HG03039 (cell line): ENCODE data around the gene NUF2.
"Not testable (repeated sequence)": the region's sequence is repeated elsewhere in the genome, so short reads cannot be mapped to it uniquely, and the experiment has no call there.

Experiments used
- ATAC-seq: cut with Tn5 transposase; IDR thresholded peaks from one replicate; pipeline ENCODE4 v1.9.1; 2021; ENCODE audit warnings: mild to moderate bottlenecking, moderate library complexity; ENCODE audit not compliant: unreplicated experiment

NUF2 gene

DNA sequence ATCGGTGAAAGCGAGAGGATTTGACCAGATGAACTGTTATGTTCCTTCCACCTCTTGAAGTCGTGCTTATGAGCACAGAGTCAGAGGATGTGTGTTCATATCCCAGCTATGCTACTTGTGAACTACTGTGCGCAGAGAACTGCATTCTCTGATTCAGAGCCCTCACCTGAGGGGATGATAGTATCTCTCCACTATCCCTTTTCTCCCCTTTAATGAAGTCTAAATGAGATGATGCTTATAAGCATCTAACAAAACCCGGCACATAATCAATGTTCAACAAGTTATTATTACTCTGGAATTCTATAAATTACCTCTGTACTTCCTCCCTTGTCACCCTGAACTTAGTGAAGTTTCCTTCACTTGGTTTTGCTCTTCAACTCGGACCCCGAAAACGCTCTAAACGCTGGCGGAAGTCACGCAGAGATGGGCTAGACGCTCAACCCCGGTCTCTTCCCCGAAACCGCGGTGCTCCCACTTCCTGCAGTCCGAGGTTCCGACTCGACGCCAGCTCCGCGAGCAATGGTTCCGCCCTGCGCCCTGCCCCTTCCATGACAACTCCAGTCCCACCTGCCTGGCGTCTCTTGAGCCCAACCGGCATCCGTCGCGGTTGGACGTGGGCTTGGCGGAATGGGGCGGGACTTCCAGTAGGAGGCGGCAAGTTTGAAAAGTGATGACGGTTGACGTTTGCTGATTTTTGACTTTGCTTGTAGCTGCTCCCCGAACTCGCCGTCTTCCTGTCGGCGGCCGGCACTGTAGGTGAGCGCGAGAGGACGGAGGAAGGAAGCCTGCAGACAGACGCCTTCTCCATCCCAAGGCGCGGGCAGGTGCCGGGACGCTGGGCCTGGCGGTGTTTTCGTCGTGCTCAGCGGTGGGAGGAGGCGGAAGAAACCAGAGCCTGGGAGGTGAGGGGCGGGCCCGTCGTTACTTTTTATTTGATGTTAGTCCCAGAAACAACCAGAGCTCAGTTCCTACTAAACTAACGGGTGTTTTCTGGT, at the start of gene NUF2:
TSS of gene NUF2 (plus strand) at position 644 of the 995 bp plus-strand sequence. CDS start 4,098 bp downstream, outside the sequence.
- ATAC-seq: peak; percentile 94

DNA sequence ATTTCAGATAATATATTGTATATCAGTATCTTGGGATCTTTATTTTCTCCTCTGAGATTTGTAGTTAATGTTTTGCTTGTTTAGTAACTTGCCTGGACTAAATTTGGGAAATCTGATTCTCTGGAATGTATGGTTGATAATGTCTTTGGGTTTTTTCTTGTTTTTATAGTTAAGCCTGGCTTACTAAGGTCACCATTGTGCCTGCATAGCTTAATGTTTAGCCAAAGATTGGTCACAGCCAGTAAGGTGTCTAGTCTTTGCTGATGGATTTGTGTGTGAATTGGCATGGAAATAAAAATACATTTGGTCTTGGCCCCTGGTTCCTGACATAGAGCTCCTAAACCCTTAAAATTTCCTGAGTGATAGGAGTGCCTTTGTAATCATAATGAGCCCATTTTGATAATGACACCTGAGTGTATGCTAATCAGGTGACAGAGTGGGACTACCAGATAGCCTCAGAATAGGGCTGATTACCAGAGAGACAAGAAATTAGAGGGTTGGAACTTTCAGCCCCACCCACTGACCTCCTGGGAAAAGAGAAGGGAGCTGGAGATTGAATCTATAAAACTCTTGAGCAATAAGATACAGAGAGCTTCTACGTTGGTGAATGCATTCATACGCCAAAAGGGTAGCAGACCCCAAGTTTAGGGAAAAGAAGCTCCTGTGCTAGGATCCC, 47.9 kb upstream of the NUF2 start:
- no peak for ATAC-seq

DNA sequence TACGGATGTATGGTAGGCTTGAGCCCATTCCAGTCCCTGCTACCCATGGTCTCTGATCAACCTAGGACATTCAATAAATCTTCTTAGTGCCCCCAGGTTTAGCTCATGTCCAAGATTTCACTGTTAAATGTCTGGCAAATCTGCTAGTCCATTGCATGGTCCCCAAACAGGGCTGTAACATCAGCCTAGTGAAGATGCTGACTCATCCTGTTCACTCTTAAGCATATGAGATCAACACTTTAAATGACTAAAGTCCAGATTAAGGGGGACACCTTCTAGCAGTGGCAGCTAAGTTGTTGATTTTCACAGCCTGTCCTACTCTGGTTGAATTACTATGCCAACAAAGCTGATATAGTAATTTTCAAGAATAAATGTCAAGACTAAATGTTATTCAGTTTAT, 46.5 kb upstream of the NUF2 start:
- no peak for ATAC-seq

DNA sequence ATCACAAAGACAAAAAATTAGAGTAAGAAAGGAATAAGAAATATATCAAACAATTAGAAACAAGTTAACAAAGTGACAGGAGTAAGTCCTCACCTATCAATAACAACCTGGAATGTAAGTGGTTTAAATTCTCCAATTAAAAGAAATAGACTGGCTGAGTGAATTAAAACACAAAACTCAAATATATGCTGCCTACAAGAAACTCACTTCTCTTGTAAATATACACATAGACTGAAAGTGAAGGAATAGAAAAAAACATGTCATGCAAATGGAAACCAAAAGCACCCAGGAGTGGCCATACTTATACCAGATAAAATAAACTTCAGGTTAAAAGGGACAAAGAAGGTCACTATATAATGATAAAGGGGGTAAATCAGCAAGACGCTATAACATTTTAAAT, 43.2 kb upstream of the NUF2 start:
- no peak for ATAC-seq

DNA sequence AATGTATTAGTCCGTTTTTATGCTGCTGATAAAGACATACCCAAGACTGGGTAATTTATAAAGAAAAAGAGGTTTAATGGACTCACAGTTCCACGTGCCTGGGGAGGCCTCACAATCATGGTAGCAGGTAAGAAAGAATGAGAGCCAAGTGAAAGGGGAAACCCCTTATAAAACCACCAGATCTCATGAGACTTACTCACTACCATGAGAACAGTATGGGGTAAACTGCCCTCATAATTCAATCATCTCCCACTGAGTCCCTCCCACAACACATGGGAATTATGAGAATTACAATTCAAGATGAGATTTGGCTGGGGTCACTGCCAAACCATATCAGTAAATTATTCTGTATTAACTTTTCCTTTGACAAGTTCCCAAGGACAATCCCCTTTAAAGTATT, 36.9 kb upstream of the NUF2 start:
- not testable (repeated sequence) for ATAC-seq

DNA sequence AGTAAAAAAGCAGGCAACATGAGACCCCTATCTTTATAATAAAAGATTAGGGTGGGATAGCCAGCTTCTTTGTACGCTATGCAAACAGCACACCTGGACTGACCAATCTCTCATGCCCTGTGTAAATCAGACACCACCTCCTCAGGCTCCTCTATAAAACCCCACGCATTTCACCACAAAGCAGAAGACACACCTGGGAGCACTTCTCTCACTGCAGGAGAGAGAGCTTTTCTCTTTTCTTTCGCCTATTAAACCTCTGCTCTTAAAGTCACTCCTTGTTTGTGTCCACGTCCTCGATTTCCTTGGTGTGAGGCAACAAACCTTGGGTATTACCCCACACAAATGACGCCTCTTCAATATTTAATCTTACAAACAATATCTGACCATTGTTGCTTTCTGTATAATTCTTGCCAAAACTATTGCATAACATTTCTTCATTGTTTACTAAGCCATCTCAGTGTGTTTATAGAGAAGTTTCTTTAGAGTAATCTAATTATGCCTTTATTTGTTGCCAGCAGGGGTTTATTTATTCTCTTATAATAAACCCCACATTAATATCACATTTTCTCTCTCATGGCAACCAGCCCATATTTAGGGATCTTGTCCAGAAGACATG, 31.6 kb upstream of the NUF2 start:
- no peak for ATAC-seq

DNA sequence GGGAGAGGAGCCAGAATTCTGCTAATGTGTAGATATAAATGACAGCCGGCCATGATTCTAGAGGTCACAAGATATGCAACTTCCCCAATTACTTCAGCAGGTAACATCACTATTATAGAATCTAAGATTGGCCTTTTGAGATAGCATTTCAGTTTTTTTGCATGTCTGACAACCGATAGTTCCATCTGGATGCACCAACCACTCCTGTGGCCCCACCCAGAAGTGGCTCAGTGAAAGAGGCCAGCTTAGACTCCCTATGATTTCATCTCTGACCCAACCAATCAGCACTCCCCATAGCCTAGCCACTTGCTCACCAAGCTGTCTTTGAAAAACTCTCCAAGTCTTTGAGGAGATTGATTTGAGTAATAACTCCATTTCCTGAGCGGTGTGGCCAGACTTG, 30.3 kb upstream of the NUF2 start:
- ATAC-seq: no peak

DNA sequence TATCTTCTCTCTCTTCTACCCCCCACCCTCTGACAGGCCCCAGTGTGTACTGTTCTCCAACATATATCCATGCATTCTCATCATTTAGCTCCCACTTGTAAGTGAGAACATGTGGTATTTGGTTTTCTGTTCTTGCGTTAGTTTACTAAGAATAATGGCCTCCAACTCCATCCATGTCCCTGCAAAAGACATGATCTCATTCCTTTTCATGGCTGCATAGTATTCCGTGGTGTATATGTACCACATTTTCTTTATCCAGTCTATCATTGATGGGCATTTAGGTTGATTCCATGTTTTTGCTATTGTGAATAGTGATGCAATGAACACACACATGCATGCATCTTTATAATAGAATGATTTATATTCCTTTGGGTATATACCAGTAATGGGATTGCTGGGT, 29.6 kb upstream of the NUF2 start:
- ATAC-seq: not testable (repeated sequence)

DNA sequence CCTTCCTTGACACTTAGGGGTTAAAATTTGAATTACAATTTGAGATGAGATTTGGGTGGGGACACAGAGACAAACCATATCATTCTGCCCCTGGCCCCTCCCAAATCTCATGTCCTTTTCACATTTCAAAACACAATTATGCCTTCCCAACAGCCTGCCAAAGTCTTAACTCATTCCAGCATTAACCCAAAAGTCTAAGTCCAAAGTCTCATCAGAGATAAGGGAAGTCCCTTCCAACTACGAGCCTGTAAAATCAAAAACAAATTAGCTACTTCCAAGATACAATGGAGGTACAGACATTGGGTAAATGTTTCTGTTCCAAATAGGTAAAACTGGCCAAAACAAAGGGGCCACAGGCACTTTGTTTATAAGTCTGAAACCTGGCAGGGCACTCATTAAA, 28.3 kb upstream of the NUF2 start:
- not testable (repeated sequence) for ATAC-seq

DNA sequence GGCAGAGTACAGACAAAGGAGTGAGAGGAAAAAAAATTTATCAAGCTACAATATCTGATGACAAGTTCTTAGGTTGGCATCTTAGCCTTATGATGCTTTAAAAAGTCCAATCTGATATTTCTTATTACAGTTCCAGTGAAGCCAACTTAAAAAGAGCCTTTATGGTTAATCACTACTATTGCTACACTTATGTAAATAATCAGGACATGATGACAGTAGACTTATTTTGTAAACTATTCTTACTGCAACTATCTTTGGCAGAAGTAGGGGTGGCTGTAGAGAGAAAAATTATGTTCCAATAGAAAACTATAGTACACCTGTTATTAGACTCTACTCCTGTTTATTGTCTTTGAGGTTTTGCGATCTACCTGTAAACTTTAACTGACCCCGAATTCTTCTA, 25.8 kb upstream of the NUF2 start:
- no peak for ATAC-seq

DNA sequence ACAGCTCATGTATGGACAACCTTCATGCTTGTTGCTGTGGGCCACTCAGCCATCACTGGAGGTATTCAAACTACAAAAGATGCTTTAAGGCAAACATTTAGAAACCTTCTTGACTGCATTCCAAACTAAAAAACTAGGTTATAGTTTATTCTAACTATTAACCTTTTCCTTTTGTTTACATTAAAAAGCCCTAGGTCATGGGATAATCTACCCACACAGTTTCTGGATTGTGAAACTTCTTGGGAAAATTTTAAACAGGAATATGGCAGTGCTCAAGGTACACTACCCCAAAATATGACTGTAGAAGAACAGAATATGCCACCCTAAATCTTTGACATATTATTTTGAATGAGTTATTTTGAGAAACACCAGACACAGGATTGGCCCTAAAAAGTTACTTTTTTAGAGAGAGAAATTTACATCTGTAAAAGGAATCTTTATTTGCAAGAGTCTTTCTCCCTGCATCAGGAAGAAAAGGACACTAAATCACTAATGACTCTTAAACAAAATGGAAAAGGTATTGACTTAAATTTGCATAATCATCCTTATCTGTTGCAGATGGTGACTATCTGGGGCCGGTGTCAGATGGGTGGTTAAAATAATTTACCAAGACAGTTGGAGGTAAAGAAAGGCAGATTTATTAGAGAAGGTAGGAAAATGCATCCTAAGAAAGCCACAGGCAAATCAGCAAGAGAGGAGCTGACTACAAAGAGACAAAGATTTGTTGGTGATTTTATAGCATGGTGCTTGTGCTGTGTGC, 25.1 kb upstream of the NUF2 start:
- ATAC-seq: no peak

DNA sequence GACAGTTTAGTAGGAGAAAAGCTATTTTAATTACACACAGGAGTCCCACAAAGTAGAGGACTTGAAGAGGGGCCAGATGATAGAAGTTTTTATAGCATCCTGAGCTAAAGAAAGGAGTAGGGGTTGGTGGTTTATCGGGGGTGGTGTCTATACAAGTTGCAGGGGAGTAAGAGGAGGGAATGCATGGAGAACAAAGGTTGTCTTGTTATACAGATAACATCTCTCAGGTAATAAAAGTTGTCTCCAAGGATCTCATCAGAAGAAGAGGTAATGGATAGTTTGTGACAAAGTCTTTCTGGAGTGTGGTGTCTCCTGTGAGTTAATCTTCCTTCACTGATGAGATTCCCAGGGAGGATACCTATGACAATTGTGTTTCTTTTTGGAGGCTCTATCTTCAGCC, 23.4 kb upstream of the NUF2 start:
- no peak for ATAC-seq

DNA sequence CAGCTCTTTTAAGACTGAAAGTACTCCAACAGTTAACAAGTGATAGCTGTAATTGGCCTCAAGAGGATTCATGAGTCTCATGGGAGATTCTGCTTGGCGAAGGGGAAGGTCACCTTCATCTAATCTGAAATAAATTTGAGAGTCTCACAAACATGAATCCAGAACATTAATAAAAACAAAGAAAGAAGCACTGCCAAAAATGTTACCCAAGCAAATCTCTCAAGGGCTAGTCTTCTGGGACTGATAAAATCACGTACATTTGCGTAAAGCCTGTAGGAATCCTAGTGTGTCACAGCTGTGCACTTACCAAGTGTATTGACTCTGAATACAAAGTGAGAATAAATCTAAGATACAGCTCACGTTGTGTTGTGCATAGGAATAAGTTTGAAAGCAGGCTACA, 21.2 kb upstream of the NUF2 start:
- no peak for ATAC-seq

DNA sequence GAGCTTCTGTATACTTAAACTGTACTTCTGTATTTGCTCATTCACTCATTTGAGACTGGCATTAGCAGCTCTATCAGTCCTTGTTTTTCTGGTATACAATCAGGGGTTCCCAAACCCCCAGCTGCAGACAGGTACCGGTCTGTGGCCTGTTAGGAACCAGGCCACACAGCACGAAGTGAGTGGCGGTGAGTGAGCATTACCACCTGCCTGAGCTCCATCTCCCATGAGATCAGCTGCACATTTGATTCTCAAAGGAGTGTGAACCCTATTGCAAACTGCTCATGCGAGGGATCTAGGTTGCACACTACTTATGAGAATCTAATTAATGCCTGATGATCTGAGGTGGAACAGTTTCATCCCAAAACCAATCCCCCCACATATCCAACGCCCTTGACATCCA, 18.2 kb upstream of the NUF2 start:
- ATAC-seq: no peak

DNA sequence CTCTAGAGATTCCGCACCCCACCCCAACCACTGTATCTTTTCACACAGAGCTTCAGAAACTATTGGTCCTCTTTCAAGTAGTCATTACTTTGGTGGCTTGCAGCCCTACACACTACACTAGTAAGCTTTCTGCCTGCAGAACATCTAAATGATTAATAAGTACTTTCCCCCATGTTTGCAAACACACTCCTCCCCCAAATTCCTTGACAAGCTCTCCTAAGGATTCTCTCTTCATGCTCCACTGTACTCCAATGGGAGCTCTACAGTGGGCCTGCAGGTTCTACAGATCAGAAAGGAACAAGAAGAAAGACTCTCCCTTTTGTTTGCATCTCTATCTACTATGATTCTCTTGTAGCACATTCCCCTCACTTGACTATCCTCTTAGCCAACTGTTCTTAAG, 16.3 kb upstream of the NUF2 start:
- no peak for ATAC-seq

DNA sequence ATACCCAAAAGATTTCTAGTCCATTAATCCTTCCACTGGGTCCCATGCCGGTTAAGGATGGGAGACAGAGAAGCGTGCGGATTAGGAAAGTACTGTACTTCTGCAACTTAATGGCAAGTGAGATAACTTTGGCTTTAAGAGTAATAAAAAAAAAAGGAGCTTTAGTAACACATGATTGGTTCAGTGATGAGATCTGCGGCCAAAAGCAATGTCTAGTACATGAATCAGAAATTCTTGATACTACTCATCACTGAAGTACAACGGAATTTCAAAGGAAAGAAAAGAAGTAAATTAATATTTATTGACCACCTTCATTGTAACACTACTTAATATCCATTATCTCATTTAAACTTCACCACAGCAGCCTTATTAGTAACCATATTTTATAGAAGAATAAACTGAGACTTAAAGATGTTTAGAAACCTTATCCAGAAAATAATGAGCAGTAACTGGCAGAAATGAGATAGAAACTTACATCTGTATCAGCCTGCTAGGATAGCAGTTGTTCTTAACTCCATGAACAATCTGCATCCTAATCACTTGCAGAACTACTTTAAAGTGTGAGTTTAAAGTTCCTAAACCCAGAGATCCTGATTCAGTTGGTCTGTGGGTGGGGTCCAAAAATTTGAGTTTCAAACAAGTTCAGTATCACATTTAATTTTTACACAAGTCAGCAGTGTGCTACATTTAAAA, 14.1 kb upstream of the NUF2 start:
- no peak for ATAC-seq

DNA sequence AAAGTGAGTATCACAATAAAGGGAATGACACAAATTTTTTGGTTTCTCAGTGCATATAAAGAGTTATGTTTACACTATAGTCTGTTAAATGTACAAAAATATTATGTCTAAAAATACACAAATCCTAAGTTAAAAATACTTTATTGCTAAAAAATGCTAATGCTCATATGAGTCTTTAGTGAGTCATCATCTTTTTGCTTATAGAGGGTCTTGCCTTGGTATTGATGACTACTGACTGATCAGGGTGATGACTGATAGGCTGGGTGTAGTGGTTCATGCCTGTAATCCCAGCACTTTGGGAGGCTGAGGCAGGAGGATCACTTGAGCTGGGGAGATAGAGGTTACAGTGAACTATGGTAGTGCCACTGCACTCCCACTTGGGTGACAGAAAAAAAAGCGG, 12.9 kb upstream of the NUF2 start:
- no peak for ATAC-seq

DNA sequence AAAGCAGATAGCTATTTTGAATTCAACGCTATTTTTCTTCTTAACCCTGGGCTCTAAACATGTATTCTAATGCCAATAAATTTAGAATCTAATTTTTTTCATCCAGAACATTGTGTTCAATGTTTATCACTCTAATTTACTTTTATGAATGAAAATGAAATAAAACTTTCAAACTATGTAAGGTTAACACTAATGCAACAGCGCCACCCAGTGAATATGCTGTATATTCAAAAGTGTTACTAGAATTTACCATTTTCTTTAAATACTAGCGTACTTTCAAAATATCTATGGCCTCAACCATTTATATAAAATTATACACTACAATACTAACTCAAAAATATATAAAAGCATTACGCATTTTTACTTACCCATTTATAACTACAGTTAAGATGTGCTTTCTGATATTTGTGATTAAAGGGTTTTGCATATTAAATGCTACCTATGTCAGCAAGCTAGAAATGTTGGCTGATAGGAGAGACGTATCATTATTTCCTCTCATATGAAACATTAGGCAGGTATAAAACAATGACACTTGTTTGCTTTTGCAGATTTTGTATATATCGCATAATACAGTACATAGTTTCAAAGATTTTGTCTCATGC, 5.9 kb upstream of the NUF2 start:
- no peak for ATAC-seq

DNA sequence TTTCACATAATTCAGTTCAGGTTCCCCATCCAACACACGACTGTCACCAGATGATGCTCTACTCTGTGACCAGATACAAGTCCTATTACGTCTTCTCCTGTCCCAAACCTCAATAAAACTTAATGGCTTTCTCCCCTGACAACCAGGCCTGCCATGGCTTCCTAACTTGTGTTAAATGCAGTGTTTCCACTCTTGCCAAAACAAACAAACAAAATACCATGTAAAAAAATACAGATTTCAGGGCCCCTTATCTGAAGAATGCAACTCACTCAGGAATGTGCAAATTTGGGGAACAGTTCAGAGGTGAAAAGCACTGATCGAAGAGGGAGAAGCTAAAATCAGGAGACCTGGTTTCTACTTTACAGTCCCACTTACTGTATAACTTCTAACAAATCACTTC, 863 bp upstream of the NUF2 start:
- no peak for ATAC-seq

DNA sequence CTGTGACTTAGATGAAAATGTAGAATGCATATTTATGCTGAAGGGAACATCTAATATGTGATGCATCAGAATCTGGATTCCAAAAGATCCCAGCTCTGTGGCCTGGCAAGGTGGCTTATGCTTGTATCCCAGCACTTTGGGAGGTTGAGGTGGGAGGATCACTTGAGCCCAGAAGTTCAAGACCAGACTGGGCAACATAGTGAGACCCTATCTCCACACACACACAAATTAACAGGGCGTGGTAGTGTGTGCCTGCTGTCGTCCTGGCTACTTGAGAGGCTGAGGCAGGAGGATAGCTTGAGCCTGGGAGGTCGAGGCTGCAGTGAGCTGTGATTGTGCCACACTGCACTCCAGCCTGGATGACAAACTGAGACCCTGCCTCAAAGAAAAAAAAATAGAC, 1.6 kb downstream of the NUF2 start:
- ATAC-seq: not testable (repeated sequence)
